Measurements from ENCODE around the gene CCDC27. TPM values are rescaled to one million over a fixed set of nuclear protein-coding genes. Genes with fewer than 3 reads are reported as not detected.

The CCDC27 gene
- total and polyA plus RNA-seq, 2 of the 13 experiments (the other 11 are each of a cell fraction or from before 2014, with no cell fraction given) = not detected

GRCh38 chr1:3796215-3797061 lies 44.2 kb downstream of the CCDC27 start, which contains the start of gene LRRC47 (continued):
- TF ChIP-seq MAF1 (CRISPR knock-in tag; IDR thresholded peaks at IDR 0.05; ENCODE audit: borderline replicate concordance) = peak; percentile 87; the same call in 1 of the 2 replicates
- no peak for TF ChIP-seq ZNF883 (CRISPR knock-in tag; IDR thresholded peaks at IDR 0.05; ENCODE audit: not compliant biosample characterization)
- no peak for TF ChIP-seq PBX3 (CRISPR knock-in tag; IDR thresholded peaks at IDR 0.05; ENCODE audit: borderline replicate concordance)
- no peak for TF ChIP-seq ZNF660 (CRISPR knock-in tag; IDR thresholded peaks at IDR 0.05; ENCODE audit: borderline replicate concordance, low read depth)
- TF ChIP-seq SCMH1 (CRISPR knock-in tag; IDR thresholded peaks at IDR 0.05; ENCODE audit: borderline replicate concordance) = no peak
- TF ChIP-seq GPBP1L1 (CRISPR knock-in tag; IDR thresholded peaks at IDR 0.05) = no peak
- no peak for TF ChIP-seq NPAS2 (CRISPR knock-in tag; IDR thresholded peaks at IDR 0.05; ENCODE audit: borderline replicate concordance)
- no peak for TF ChIP-seq ZNF10 (CRISPR knock-in tag; IDR thresholded peaks at IDR 0.05; ENCODE audit: borderline replicate concordance, low read depth)
- no peak; the same call in 1 of the 2 replicates for TF ChIP-seq BRCA1 (CRISPR knock-in tag; IDR thresholded peaks at IDR 0.05)
- TF ChIP-seq NFYC (CRISPR knock-in tag; IDR thresholded peaks at IDR 0.05) = peak; percentile 37; the same call in 1 of the 2 replicates
- TF ChIP-seq SMAD3 (CRISPR knock-in tag; IDR thresholded peaks at IDR 0.05) = peak; percentile 85
- no peak for TF ChIP-seq FUBP1 (CRISPR knock-in tag; IDR thresholded peaks at IDR 0.05; ENCODE audit: borderline replicate concordance)
- TF ChIP-seq ZNF225 (CRISPR knock-in tag; IDR thresholded peaks at IDR 0.05) = no peak
- TF ChIP-seq ZNF30 (CRISPR knock-in tag; IDR thresholded peaks at IDR 0.05) = no peak; the same call in 1 of the 2 replicates
- peak; percentile 37; the same call in 1 of the 2 replicates for TF ChIP-seq HMGXB3 (CRISPR knock-in tag; IDR thresholded peaks at IDR 0.05; ENCODE audit: borderline replicate concordance)
- no peak; the same call in 1 of the 2 replicates for TF ChIP-seq ZNF563 (CRISPR knock-in tag; IDR thresholded peaks at IDR 0.05)
- TF ChIP-seq MIXL1 (CRISPR knock-in tag; IDR thresholded peaks at IDR 0.05) = peak; percentile 60
- no peak for TF ChIP-seq HOMEZ (CRISPR knock-in tag; IDR thresholded peaks at IDR 0.05; ENCODE audit: low read depth)
